Endometrial microvascular endothelial cells (primary cell): ENCODE measurements around the gene FADS6. TPM values are rescaled to one million over a fixed set of nuclear protein-coding genes. Genes with fewer than 3 reads are reported as not detected.

Experiments used
- in situ Hi-C: cut with HindIII; loops from 2 replicates; pipeline ENCODE4 v1.10.0; 2017; ENCODE audit warnings: low sequenced_read_pairs, low pct_unique_long_range_greater_than_20kb; ENCODE audit errors: inconsistent ontology term
- total RNA-seq: library from RNA; depleted of rRNA; stranded (reverse); fragments of >200 nt; gene quantifications from one replicate; pipeline ENCODE4 v1.2.3, GENCODE V29; 2015; ENCODE audit errors: inconsistent ontology term

FADS6 gene
- not detected for total RNA-seq

GRCh38 chr17:74892974-74893911 is at the start of gene FADS6:
TSS of gene FADS6 (minus strand) at chr17:74893633. CDS start at chr17:74893595, 38 bp downstream.
- in situ Hi-C loops: no loop called here

- in situ Hi-C loops: no loop called here
Observed at GRCh38 chr17:74941128-74941725, 47.8 kb upstream of the FADS6 start.

GRCh38 chr17:74939534-74939933 is 46.1 kb upstream of the FADS6 start:
- in situ Hi-C loops: no loop called here

GRCh38 chr17:74938194-74938950 is 44.9 kb upstream of the FADS6 start:
- in situ Hi-C loops: no loop called here

GRCh38 chr17:74937064-74938051 is 43.9 kb upstream of the FADS6 start:
- in situ Hi-C loops: no loop called here

- in situ Hi-C loops: no loop called here
Observed at GRCh38 chr17:74936470-74936799, 43.0 kb upstream of the FADS6 start.

- in situ Hi-C loops: no loop called here
Observed at GRCh38 chr17:74935585-74936469, 42.4 kb upstream of the FADS6 start, which contains the start of gene OTOP3. TSS of gene OTOP3 (plus strand) at chr17:74935898. CDS start at chr17:74935922, 24 bp downstream.

GRCh38 chr17:74935048-74935447 is 41.6 kb upstream of the FADS6 start:
- in situ Hi-C loops: no loop called here

GRCh38 chr17:74930535-74931036 is 37.2 kb upstream of the FADS6 start:
- in situ Hi-C loops: no loop called here

GRCh38 chr17:74928786-74929185 is 35.4 kb upstream of the FADS6 start:
- in situ Hi-C loops: no loop called here

- in situ Hi-C loops: no loop called here
Observed at GRCh38 chr17:74925242-74925641, 31.8 kb upstream of the FADS6 start.

- in situ Hi-C loops: no loop called here
Observed at GRCh38 chr17:74924250-74924948, 31.0 kb upstream of the FADS6 start, which contains the start of gene OTOP2. TSS of gene OTOP2 (plus strand) at chr17:74924273. CDS start at chr17:74924633, 360 bp downstream.

GRCh38 chr17:74923538-74924249 is 30.3 kb upstream of the FADS6 start:
- in situ Hi-C loops: no loop called here

- in situ Hi-C loops: no loop called here
Observed at GRCh38 chr17:74922694-74923537, 29.5 kb upstream of the FADS6 start, which contains the start of gene USH1G. TSS of gene USH1G (minus strand) at chr17:74923255. CDS start at chr17:74923073, 182 bp downstream.

- in situ Hi-C loops: no loop called here
Observed at GRCh38 chr17:74922172-74922571, 28.7 kb upstream of the FADS6 start.
